ENCODE measurements around the gene LANCL2. TPM values are rescaled to one million over a fixed set of nuclear protein-coding genes. Genes with fewer than 3 reads are reported as not detected.
"Not testable (repeated sequence)": the region's sequence is repeated elsewhere in the genome, so short reads cannot be mapped to it uniquely, and the experiment has no call there.

The LANCL2 gene
- total and polyA plus RNA-seq, 9 of the 15 experiments (the other 6 are each of a cell fraction or from before 2014, with no cell fraction given), result 5.3 to 18.5 (median 13.5) TPM

GRCh38 chr7:55470261-55470660 is 105.1 kb downstream of the LANCL2 start:
- 73% methylated on average over 2 of the region's 2 CpGs for WGBS (ENCODE audit: insufficient coverage, low coverage, missing lambda C conversion rate)
- Histone ChIP-seq H2AFZ (ENCODE audit: low read depth, low read length) (no peak overlapping the region), H3K9me1 (ENCODE audit: control insufficient read depth, insufficient read depth, low read length) (no peaks in the 10 kb centered on the region), H4K20me1 (replicated peaks; ENCODE audit: control insufficient read depth, insufficient read depth, low read length) (no peaks in the 10 kb centered on the region), H3K4me3 (no peak overlapping the region), H3K4me2 (ENCODE audit: insufficient read depth, low read length) (no peak overlapping the region), H3K9ac (ENCODE audit: insufficient read depth in 1 of 2, low read depth in 2 of 2, low read length in 2 of 2) (no peak overlapping the region), H3K4me1 (replicated peaks in 1 of 2; ENCODE audit: control insufficient read depth in 2 of 2, insufficient read depth in 2 of 2, low read length in 2 of 2) (no peaks in the 10 kb centered on the region), H3K9me3 (replicated peaks; ENCODE audit: control insufficient read depth, insufficient read depth, low read depth, low read length) (no peaks in the 10 kb centered on the region), H3K36me3 (ENCODE audit: control insufficient read depth, insufficient read depth, low read length) (no peaks in the 10 kb centered on the region), H3K27ac (ENCODE audit: extremely low read depth, low read depth, low read length) (no peak overlapping the region), H3K27me3 (ENCODE audit: control insufficient read depth in 2 of 2, insufficient read depth in 2 of 2, low read length in 2 of 2) (no peaks in the 10 kb centered on the region), H3K79me2 (ENCODE audit: control insufficient read depth, insufficient read depth, low read length) (no peaks in the 10 kb centered on the region)
- ChIA-PET POLR2A (interaction anchor here (0.8 kb wide), 1 partner anchor 14 kb away, joined by 5 read pairs; no protein-coding TSS in a partner anchor), CTCF (ENCODE audit: low intra/inter-chr PET ratio) (no interaction called here)
- DNase-seq (ENCODE audit: extremely low read depth in 1 of 4, low spot score in 3 of 4) (no peak), ATAC-seq (no peak), FAIRE-seq (no peak)
- BruUV-seq (replicated peaks), result no TSS peak
- TF ChIP-seq CBFB (CRISPR knock-in tag; IDR thresholded peaks at IDR 0.05), result no peak
- no peak for TF ChIP-seq ARNT (IDR thresholded peaks at IDR 0.05)
- no peak for TF ChIP-seq ZNF436 (CRISPR knock-in tag; IDR thresholded peaks at IDR 0.05)
- no peak for TF ChIP-seq ZNF165 (CRISPR knock-in tag; IDR thresholded peaks at IDR 0.05; ENCODE audit: borderline replicate concordance)
- no peak for TF ChIP-seq ZNF274 (IDR thresholded peaks at IDR 0.05; ENCODE audit: borderline replicate concordance, low read depth, low read length)
- TF ChIP-seq EP300 (IDR thresholded peaks at IDR 0.05; ENCODE audit: low read length), result no peak
- intact Hi-C loops (cut with micrococcal nuclease), result no loop called here
- in situ Hi-C loops (cut with MboI), result no loop called here

DNA sequence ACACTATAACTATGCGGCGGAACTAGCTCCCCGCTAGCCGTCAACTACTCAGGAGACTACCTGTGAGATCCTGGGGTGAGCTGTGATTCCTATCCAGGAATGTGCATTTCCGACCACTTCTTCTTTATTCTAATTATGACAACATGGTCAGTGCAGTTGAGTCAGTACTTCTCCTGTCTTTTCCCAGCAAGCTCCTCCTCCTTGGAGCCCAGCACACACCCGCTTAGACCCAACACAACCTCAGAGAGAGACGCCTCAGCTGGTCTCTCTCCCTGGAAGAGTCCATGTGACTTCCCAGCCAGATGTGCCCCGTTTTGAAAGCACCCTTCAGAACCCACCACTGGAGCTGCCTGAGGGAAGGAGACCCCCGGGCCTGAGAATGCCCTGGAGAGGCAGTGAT is 106.5 kb downstream of the LANCL2 start:
- H3K27me3 ChIP-seq (ENCODE audit: control insufficient read depth in 2 of 2, insufficient read depth in 2 of 2, low read length in 2 of 2); CTCF ChIA-PET (ENCODE audit: low intra/inter-chr PET ratio); H3K36me3 ChIP-seq (ENCODE audit: control insufficient read depth, insufficient read depth, low read length); H3K9me1 ChIP-seq (ENCODE audit: control insufficient read depth, insufficient read depth, low read length); intact Hi-C loops (cut with micrococcal nuclease); FAIRE-seq; H3K4me1 ChIP-seq (replicated peaks in 1 of 2; ENCODE audit: control insufficient read depth in 2 of 2, insufficient read depth in 2 of 2, low read length in 2 of 2); ATAC-seq; H2AFZ ChIP-seq (ENCODE audit: low read depth, low read length); in situ Hi-C loops (cut with MboI); POLR2A ChIA-PET; H3K9ac ChIP-seq (ENCODE audit: insufficient read depth in 1 of 2, low read depth in 2 of 2, low read length in 2 of 2); H4K20me1 ChIP-seq (replicated peaks; ENCODE audit: control insufficient read depth, insufficient read depth, low read length); H3K27ac ChIP-seq (ENCODE audit: extremely low read depth, low read depth, low read length); H3K4me3 ChIP-seq; H3K4me2 ChIP-seq (ENCODE audit: insufficient read depth, low read length); H3K79me2 ChIP-seq (ENCODE audit: control insufficient read depth, insufficient read depth, low read length); H3K9me3 ChIP-seq (replicated peaks; ENCODE audit: control insufficient read depth, insufficient read depth, low read depth, low read length); DNase-seq (ENCODE audit: extremely low read depth in 1 of 4, low spot score in 3 of 4); BruUV-seq (replicated peaks): not testable (repeated sequence)
- WGBS (ENCODE audit: insufficient coverage, low coverage, missing lambda C conversion rate), result 67% methylated on average over 1 of the region's 9 CpGs

DNA sequence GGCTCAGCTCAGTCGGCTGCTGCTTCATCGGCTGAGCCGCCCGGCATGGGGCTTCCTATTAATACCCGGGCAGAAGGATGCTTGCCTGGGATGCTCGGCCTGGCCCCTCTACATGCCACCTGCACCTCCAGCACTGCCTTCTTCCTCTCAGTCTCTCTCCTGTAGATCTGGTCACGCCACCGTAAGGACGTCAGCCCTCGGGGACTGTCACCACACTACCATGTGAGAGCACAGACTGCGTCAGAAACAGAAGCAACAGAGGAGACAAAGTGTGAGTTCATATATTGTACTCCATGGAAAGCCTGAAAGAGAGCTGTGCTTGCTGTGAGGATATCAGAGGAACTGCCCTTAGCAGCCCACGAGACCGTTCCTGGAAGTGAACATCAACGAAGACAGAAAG is 107.3 kb downstream of the LANCL2 start:
- intact Hi-C loops (cut with micrococcal nuclease); CTCF ChIA-PET (ENCODE audit: low intra/inter-chr PET ratio); POLR2A ChIA-PET; H3K4me2 ChIP-seq (ENCODE audit: insufficient read depth, low read length); H4K20me1 ChIP-seq (replicated peaks; ENCODE audit: control insufficient read depth, insufficient read depth, low read length); H3K9me3 ChIP-seq (replicated peaks; ENCODE audit: control insufficient read depth, insufficient read depth, low read depth, low read length); H3K4me1 ChIP-seq (replicated peaks in 1 of 2; ENCODE audit: control insufficient read depth in 2 of 2, insufficient read depth in 2 of 2, low read length in 2 of 2); H3K27ac ChIP-seq (ENCODE audit: extremely low read depth, low read depth, low read length); H3K9ac ChIP-seq (ENCODE audit: insufficient read depth in 1 of 2, low read depth in 2 of 2, low read length in 2 of 2); H3K36me3 ChIP-seq (ENCODE audit: control insufficient read depth, insufficient read depth, low read length); H3K4me3 ChIP-seq; DNase-seq (ENCODE audit: extremely low read depth in 1 of 4, low spot score in 3 of 4); H3K79me2 ChIP-seq (ENCODE audit: control insufficient read depth, insufficient read depth, low read length); H3K27me3 ChIP-seq (ENCODE audit: control insufficient read depth in 2 of 2, insufficient read depth in 2 of 2, low read length in 2 of 2); ATAC-seq; in situ Hi-C loops (cut with MboI); BruUV-seq (replicated peaks); H3K9me1 ChIP-seq (ENCODE audit: control insufficient read depth, insufficient read depth, low read length); H2AFZ ChIP-seq (ENCODE audit: low read depth, low read length): not testable (repeated sequence)
- no CpG with 5 or more reads among the region's 14 CpGs for WGBS (ENCODE audit: insufficient coverage, low coverage, missing lambda C conversion rate)
- peak; percentile 79 for FAIRE-seq
